Measurements from ENCODE around the gene ZNF423. TPM values are rescaled to one million over a fixed set of nuclear protein-coding genes. Genes with fewer than 3 reads are reported as not detected.

ZNF423 gene
- total RNA-seq, 1 donor from 2014 or later, result 11.0 TPM

- no peak for DNase-seq (ENCODE audit: low spot score)
Observed at GRCh38 chr16:49558451-49558850, 297.5 kb downstream of the ZNF423 start.

- DNase-seq (ENCODE audit: low spot score), result no peak
Observed at GRCh38 chr16:49556606-49557446, 299.1 kb downstream of the ZNF423 start.

DNA sequence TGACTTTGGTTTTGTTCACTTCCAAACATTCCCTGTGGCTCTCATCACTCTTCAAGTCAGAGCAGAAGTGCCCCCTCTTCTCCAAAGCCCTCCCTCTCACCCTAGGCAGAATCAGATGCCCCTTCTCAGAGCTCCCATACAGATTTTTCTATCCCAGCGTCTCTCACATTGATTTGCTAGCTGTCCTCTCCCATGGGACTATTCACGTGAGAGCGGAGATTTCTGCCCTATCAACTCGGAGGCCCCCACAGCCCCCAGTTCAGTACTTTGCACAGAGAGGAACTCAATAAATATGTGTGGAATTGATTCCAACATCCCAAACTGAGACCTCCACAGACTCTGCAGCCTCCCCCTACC, 299.7 kb downstream of the ZNF423 start:
- DNase-seq (ENCODE audit: low spot score), result no peak

DNA sequence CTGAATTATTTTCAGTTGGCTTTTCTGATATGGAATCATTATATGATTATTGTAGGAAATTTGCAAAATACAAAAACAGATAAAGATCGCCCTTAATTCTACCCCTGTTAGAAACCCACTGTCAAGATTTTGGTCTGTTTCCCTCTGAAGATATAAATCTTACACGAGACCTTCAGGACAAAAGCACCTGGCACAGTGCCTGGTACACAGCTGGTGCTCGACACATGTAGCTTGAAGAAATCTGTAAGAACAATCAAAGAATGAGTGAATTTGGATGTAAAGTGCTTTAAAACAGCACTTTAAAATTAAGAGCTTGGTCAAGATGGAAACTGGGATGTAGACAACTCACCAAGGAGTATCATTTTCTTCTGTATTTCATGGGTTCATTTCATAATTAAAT, 301.2 kb downstream of the ZNF423 start:
- DNase-seq (ENCODE audit: low spot score), result no peak

DNA sequence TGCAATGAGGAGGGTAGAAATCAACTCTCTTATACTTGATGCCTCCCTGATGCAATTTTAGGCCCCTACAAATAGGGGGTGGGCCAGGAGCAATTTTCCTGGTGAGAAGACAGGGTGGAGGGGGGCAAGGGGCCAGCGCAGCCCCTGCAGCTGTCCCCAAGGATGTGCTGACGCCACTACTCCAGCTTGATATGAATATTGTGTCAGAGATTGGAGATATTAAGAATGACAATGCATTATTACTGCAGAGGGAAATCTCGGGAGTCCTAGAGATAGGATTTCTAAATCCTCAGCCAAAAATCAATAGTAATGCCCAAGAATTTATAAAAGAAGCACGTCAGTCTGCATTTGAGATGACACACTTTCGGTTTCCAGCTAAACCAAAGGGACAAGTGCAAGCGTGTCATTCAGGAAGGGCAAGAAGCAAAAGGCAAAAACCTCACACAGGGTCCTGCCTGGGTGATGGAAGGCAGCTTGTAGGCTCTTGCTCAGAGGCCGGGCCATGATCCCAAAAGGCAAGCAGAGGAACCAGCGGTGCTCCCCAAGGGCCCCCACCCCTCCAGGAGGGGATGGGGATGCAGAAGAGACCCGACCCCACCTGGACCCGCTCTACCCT, 303.5 kb downstream of the ZNF423 start:
- no peak for DNase-seq (ENCODE audit: low spot score)

DNA sequence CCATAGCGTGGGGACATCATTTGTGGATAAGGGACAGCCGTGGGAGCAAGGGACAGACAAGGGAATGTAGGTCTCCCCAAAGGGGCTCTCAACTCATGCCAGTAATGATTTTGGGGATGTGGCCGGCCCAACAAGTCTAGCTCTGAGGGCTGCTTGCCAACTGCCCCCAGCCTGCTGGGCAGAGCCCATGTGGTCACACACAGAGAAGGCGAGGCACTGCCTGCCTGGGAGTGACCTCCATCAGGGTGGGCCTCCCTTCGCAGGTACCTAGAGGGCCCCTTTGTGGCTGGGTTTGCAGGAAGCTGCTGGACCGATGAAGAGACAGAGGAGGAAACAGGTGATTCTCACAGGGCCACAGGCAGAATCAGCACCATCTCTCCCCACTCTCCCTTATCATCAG, 305.2 kb downstream of the ZNF423 start:
- no peak for DNase-seq (ENCODE audit: low spot score)

DNA sequence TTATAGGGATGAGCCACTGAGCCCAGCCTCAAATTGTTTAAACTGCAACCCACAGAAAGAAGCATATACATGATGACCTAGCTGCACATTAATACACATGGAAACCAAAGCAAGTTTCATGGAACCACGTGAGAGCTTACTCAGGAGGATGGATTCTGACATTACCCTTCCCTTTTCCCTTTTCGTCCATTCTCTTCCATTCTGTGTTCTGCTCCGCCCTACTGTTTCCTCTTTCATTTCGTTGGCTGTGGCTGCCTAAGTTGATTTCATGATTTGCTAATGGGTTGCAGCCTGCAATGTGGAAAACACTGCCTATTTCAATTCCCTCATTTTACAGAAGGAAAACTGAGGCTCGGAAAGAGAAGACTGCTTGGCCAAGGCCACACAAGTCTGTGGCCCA, 305.8 kb downstream of the ZNF423 start:
- no peak for DNase-seq (ENCODE audit: low spot score)

DNA sequence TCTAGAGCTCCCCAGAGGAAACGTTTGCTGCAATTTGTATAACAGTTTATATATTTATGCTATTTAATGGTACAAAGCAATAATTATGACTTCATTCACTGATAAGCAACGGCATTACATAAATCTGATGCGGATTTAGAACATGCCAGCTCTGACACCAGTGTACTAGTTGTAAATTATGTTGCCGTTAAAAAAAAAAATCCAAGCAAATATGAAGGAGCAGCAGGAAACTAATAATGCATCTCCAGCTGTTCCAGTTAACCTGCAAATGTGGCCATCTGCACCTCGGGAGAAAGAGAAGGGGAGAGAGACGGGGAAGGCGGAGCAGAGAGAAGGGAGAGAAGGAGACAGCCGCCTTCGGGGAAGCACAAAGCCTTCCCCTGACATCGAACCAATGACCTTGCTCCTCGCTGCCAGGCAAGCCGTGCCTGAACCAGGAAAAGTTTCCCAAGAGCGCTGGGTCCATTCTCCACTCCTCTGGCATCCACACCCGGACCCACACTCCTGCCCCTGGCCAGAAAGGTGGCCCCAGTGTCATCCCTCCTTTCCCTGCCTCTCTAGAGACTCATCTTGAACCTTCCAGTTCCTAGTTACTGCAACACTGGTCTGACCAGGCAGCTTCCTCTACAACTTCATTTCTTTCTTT, 307.5 kb downstream of the ZNF423 start:
- no peak for DNase-seq (ENCODE audit: low spot score)

- no peak for DNase-seq (ENCODE audit: low spot score)
Observed at GRCh38 chr16:49547448-49547847, 308.5 kb downstream of the ZNF423 start.

GRCh38 chr16:49546735-49547134, 309.2 kb downstream of the ZNF423 start:
- DNase-seq (ENCODE audit: low spot score), result no peak

- no peak for DNase-seq (ENCODE audit: low spot score)
Observed at GRCh38 chr16:49545741-49546448, 310.0 kb downstream of the ZNF423 start.

- no peak for DNase-seq (ENCODE audit: low spot score)
Observed at GRCh38 chr16:49545243-49545642, 310.7 kb downstream of the ZNF423 start.

- DNase-seq (ENCODE audit: low spot score), result no peak
Observed at GRCh38 chr16:49544828-49545227, 311.1 kb downstream of the ZNF423 start.

GRCh38 chr16:49543631-49543946, 312.3 kb downstream of the ZNF423 start:
- no peak for DNase-seq (ENCODE audit: low spot score)

GRCh38 chr16:49542946-49543630, 312.8 kb downstream of the ZNF423 start:
- DNase-seq (ENCODE audit: low spot score), result no peak

- no peak for DNase-seq (ENCODE audit: low spot score)
Observed at GRCh38 chr16:49542391-49542891, 313.5 kb downstream of the ZNF423 start.

DNA sequence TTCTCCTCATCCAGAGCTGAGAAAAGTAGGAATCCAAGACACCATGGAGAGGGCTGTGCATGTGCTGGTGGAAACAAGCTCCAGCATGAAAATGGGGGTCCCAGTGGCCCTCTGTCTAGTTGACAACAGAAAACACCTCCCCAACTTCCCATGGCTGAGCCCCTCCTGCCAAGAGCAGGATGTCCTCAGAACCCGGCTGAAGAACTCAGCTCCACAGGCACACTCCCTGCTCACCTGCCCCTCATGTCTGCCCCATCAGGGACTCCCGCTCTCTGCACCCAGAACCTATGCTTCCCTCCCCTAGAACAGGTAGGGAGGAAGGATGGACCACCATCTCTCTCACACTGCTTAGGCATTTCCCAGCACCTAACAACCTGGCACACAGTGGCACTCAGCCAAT, 315.1 kb downstream of the ZNF423 start:
- DNase-seq (ENCODE audit: low spot score), result no peak

DNA sequence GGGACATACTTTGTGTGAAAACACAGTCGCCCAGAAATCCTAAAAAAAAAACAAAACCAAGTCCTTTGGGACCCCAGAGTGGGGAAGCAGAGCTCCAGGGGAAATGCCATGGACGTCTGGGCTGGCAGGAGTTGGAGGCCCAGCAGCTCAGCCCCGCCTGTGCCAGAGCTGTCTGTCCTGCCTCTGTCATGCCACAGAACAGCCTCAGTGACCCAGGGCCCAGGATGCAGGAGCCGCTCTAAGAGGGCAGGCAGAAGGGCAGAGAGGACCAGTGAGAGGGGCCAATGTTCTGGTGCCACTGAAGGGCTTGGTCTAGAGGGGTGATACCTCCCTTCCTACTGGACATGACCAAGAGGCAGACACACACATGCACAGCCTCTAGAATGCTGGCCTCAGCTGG, 316.2 kb downstream of the ZNF423 start:
- DNase-seq (ENCODE audit: low spot score), result no peak

DNA sequence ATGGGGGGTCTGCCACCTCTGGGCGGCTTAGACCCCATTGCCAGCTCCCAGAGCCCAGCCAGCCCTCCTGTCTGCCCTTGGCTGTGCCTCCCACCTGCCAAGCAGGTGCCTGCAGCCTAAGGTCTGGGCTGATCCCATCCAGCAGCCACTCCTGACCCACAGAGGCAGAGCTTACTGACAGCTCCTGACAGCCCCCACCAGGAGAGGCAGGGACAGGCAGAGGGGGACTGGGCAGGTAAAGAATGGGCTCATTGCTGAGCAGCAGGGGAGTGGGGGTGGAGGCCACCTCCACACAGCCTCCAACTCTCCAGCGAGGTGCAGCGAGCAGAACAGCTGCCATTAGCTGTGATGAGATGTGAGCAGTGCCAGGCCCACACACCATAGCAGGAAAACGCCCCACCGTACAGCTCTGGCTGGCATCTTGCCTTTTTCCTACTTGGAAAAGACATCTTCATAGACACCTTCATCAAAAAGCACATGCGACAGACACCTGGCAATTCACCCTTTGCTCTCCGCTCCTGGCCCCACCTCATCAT, 317.9 kb downstream of the ZNF423 start:
- no peak for DNase-seq (ENCODE audit: low spot score)

- no peak for DNase-seq (ENCODE audit: low spot score)
Observed at GRCh38 chr16:49534901-49535610, 320.9 kb downstream of the ZNF423 start.

GRCh38 chr16:49533422-49533821, 322.5 kb downstream of the ZNF423 start:
- no peak for DNase-seq (ENCODE audit: low spot score)
